ENCODE measurements around the gene BAHD1. TPM values are rescaled to one million over a fixed set of nuclear protein-coding genes. Genes with fewer than 3 reads are reported as not detected.

BAHD1 gene
- total and polyA plus RNA-seq, 2 donors (not counting 3 experiments of a cell fraction or from before 2014, with no cell fraction given): 6.3 to 19.1 TPM

DNA sequence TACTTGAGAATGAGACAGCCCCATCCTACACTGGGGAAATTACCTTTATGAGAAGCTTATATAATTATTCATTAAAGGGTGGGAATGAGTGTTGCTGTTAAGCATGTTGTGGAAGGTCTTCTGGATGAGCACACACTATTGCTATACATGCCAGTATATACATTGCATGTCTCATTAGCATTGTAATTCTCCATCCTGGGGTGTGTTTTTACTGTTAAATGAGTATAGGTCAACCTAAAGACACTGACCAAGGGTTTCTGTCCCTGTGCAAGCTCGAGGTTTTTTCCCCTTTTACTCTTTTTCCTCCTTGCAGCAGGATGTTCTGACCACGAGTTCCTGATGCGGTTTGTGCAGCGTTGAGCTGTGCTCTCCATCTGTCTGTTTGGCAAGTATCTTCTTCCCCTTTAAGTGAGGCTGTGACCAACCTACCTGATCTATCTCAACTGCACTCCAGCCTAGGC lies 42.3 kb upstream of the BAHD1 start:
- CTCF ChIA-PET: interaction anchor here (0.5 to 2.2 kb wide), 6 partner anchors 11 to 191 kb away, joined by 3 to 6 read pairs (median 4); no protein-coding TSS in a partner anchor
- TF ChIP-seq FOS (IDR thresholded peaks at IDR 0.05; ENCODE audit: borderline replicate concordance, insufficient read depth, low read length): no peak
- TF ChIP-seq POLR2AphosphoS5 (IDR thresholded peaks at IDR 0.05; ENCODE audit: insufficient read depth, low read depth, low read length): no peak
- TF ChIP-seq, protein P1, sequence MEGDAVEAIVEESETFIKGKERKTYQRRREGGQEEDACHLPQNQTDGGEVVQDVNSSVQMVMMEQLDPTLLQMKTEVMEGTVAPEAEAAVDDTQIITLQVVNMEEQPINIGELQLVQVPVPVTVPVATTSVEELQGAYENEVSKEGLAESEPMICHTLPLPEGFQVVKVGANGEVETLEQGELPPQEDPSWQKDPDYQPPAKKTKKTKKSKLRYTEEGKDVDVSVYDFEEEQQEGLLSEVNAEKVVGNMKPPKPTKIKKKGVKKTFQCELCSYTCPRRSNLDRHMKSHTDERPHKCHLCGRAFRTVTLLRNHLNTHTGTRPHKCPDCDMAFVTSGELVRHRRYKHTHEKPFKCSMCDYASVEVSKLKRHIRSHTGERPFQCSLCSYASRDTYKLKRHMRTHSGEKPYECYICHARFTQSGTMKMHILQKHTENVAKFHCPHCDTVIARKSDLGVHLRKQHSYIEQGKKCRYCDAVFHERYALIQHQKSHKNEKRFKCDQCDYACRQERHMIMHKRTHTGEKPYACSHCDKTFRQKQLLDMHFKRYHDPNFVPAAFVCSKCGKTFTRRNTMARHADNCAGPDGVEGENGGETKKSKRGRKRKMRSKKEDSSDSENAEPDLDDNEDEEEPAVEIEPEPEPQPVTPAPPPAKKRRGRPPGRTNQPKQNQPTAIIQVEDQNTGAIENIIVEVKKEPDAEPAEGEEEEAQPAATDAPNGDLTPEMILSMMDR (IDR thresholded peaks at IDR 0.05; ENCODE audit: extremely low read depth in 1 of 2, insufficient read depth in 1 of 2, low read depth in 1 of 2, low read length in 2 of 2): no peak
- TF ChIP-seq, protein P2, sequence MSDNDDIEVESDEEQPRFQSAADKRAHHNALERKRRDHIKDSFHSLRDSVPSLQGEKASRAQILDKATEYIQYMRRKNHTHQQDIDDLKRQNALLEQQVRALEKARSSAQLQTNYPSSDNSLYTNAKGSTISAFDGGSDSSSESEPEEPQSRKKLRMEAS (IDR thresholded peaks at IDR 0.05; ENCODE audit: insufficient read depth, insufficient read length): no peak
- Histone ChIP-seq H2AFZ (ENCODE audit: low read depth, low read length) (no peak overlapping the region), H3K27ac (ENCODE audit: insufficient read depth, low read depth, low read length) (no peak overlapping the region), H4K20me1 (replicated peaks; ENCODE audit: control insufficient read depth, extremely low read depth, insufficient read depth, low read length) (no peaks in the 10 kb centered on the region), H3K9ac (replicated peaks; ENCODE audit: extremely low read depth, insufficient read depth, low read length) (no peak overlapping the region), H3K4me2 (ENCODE audit: insufficient read depth, low read length) (no peak overlapping the region), H3K27me3 (ENCODE audit: control insufficient read depth in 2 of 2, insufficient read depth in 2 of 2, low read length in 2 of 2) (no peaks in the 10 kb centered on the region), H3K9me3 (replicated peaks; ENCODE audit: control insufficient read depth, insufficient read depth, low read length) (no peaks in the 10 kb centered on the region), H3K4me1 (ENCODE audit: control insufficient read depth, extremely low read depth, insufficient read depth, low read length) (no peaks in the 10 kb centered on the region), H3K9me1 (replicated peaks; ENCODE audit: control insufficient read depth, extremely low read depth, insufficient read depth, low read length) (no peaks in the 10 kb centered on the region), H3K4me3 (replicated peaks in 1 of 3; ENCODE audit: insufficient read depth in 1 of 3, low read depth in 1 of 3, low read length in 3 of 3) (no peak overlapping the region), H3K36me3 (ENCODE audit: control insufficient read depth in 2 of 2, extremely low read depth in 1 of 2, insufficient read depth in 2 of 2, low read length in 2 of 2) (peaks cover 5% of the 10 kb centered on the region in 2 experiments), H3K79me2 (ENCODE audit: control insufficient read depth, insufficient read depth, low read length) (no peaks in the 10 kb centered on the region)
- no peak for FAIRE-seq
- no TSS peak for BruUV-seq (replicated peaks)
- dilution Hi-C loops (cut with MboI; ENCODE audit: extremely low pct_ligation_motif_present, low sequenced_read_pairs) (no loop called here), intact Hi-C loops (cut with micrococcal nuclease) (no loop called here)
- no peak for DNase-seq (ENCODE audit: low read depth, low spot score)
- POLR2A ChIA-PET: no interaction called here

DNA sequence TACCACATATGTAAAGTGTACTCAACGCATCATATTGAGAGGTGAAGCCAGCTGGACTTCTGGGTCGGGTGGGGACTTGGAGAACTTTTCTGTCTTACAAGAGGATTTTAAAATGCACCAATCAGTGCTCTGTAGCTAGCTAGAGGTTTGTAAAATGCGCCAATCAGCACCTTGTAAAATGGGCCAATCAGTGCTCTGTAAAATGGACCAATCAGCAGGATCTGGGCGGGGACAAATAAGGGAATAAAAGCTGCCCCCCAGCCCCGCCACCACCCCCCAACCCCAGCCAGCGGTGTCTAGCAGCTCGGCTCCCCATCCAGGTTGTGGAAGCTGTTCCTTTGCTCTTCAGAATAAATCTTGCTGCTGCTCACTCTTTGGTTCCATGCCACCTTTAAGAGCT lies 41.4 kb upstream of the BAHD1 start:
- H3K4me1 ChIP-seq (ENCODE audit: control insufficient read depth, extremely low read depth, insufficient read depth, low read length): no peaks in the 10 kb centered on the region
- FAIRE-seq: no peak
- H3K9ac ChIP-seq (replicated peaks; ENCODE audit: extremely low read depth, insufficient read depth, low read length): no peak overlapping the region
- H3K27ac ChIP-seq (ENCODE audit: insufficient read depth, low read depth, low read length): no peak overlapping the region
- no peaks in the 10 kb centered on the region for H4K20me1 ChIP-seq (replicated peaks; ENCODE audit: control insufficient read depth, extremely low read depth, insufficient read depth, low read length)
- dilution Hi-C loops (cut with MboI; ENCODE audit: extremely low pct_ligation_motif_present, low sequenced_read_pairs) (no loop called here), intact Hi-C loops (cut with micrococcal nuclease) (no loop called here)
- ChIA-PET CTCF (interaction anchor here (0.6 to 1.5 kb wide), 4 partner anchors 8 to 107 kb away, joined by 3 to 5 read pairs (median 4); no protein-coding TSS in a partner anchor), POLR2A (no interaction called here)
- no peaks in the 10 kb centered on the region for H3K27me3 ChIP-seq (ENCODE audit: control insufficient read depth in 2 of 2, insufficient read depth in 2 of 2, low read length in 2 of 2)
- BruUV-seq (replicated peaks): no TSS peak
- H2AFZ ChIP-seq (ENCODE audit: low read depth, low read length): no peak overlapping the region
- no peak overlapping the region for H3K4me2 ChIP-seq (ENCODE audit: insufficient read depth, low read length)
- no peak for DNase-seq (ENCODE audit: low read depth, low spot score)
- no peak overlapping the region for H3K4me3 ChIP-seq (replicated peaks in 1 of 3; ENCODE audit: insufficient read depth in 1 of 3, low read depth in 1 of 3, low read length in 3 of 3)
- TF ChIP-seq POLR2A (IDR thresholded peaks at IDR 0.05; ENCODE audit: low read depth, low read length): no peak
- TF ChIP-seq JUN (IDR thresholded peaks at IDR 0.05; ENCODE audit: borderline replicate concordance, insufficient read depth, insufficient read length, low read depth): no peak
- TF ChIP-seq, protein P1 (IDR thresholded peaks at IDR 0.05; ENCODE audit: extremely low read depth in 1 of 2, insufficient read depth in 1 of 2, low read depth in 1 of 2, low read length in 2 of 2): no peak
- TF ChIP-seq FOS (IDR thresholded peaks at IDR 0.05; ENCODE audit: borderline replicate concordance, insufficient read depth, low read length): no peak
- TF ChIP-seq MYC (IDR thresholded peaks at IDR 0.05; ENCODE audit: low read depth, low read length): no peak
- H3K36me3 ChIP-seq (ENCODE audit: control insufficient read depth in 2 of 2, extremely low read depth in 1 of 2, insufficient read depth in 2 of 2, low read length in 2 of 2): no peaks in the 10 kb centered on the region
- no peaks in the 10 kb centered on the region for H3K9me1 ChIP-seq (replicated peaks; ENCODE audit: control insufficient read depth, extremely low read depth, insufficient read depth, low read length)
- no peaks in the 10 kb centered on the region for H3K79me2 ChIP-seq (ENCODE audit: control insufficient read depth, insufficient read depth, low read length)
- H3K9me3 ChIP-seq (replicated peaks; ENCODE audit: control insufficient read depth, insufficient read depth, low read length): no peaks in the 10 kb centered on the region
